SW480 (cell line): ENCODE data around the gene IWS1.
"Not testable (repeated sequence)": the region's sequence is repeated elsewhere in the genome, so short reads cannot be mapped to it uniquely, and the experiment has no call there.

Source experiments
- DNase-seq: peaks from one replicate; pipeline ENCODE4 v3.0.0-alpha.2; 2016; ENCODE audit warnings: low spot score

Gene IWS1

GRCh38 chr2:127527001-127527804, 914 bp upstream of the IWS1 start:
- peak; percentile 40 for DNase-seq

- DNase-seq = peak; percentile 38
Measured at GRCh38 chr2:127525691-127526131, 578 bp downstream of the IWS1 start.

- DNase-seq = not testable (repeated sequence)
Measured at GRCh38 chr2:127524198-127524834, 2.0 kb downstream of the IWS1 start.

- no peak for DNase-seq
Measured at GRCh38 chr2:127523269-127523939, 2.9 kb downstream of the IWS1 start.

GRCh38 chr2:127520424-127520823, 5.9 kb downstream of the IWS1 start:
- DNase-seq = no peak

- no peak for DNase-seq
Measured at GRCh38 chr2:127517465-127517864, 8.8 kb downstream of the IWS1 start.

GRCh38 chr2:127516041-127516762, 10.1 kb downstream of the IWS1 start:
- no peak for DNase-seq

GRCh38 chr2:127515383-127515915, 10.8 kb downstream of the IWS1 start:
- no peak for DNase-seq

GRCh38 chr2:127514485-127514884, 11.8 kb downstream of the IWS1 start:
- DNase-seq = no peak

GRCh38 chr2:127514076-127514475, 12.2 kb downstream of the IWS1 start:
- DNase-seq = no peak

GRCh38 chr2:127512362-127512761, 13.9 kb downstream of the IWS1 start:
- DNase-seq = no peak

GRCh38 chr2:127511917-127512316, 14.4 kb downstream of the IWS1 start:
- no peak for DNase-seq

- DNase-seq = no peak
Measured at GRCh38 chr2:127511090-127511695, 15.1 kb downstream of the IWS1 start.

- DNase-seq = no peak
Measured at GRCh38 chr2:127510073-127510472, 16.2 kb downstream of the IWS1 start.

- DNase-seq = peak; percentile 32
Measured at GRCh38 chr2:127508631-127509034, 17.7 kb downstream of the IWS1 start.

GRCh38 chr2:127508023-127508630, 18.2 kb downstream of the IWS1 start:
- no peak for DNase-seq

- no peak for DNase-seq
Measured at GRCh38 chr2:127506510-127506909, 19.8 kb downstream of the IWS1 start.

- DNase-seq = no peak
Measured at GRCh38 chr2:127504552-127505430, 21.5 kb downstream of the IWS1 start.

GRCh38 chr2:127503491-127503890, 22.8 kb downstream of the IWS1 start:
- no peak for DNase-seq

GRCh38 chr2:127498386-127498785, 27.9 kb downstream of the IWS1 start:
- DNase-seq = no peak
